ENCODE measurements around the gene C9orf50.

The C9orf50 gene

DNA sequence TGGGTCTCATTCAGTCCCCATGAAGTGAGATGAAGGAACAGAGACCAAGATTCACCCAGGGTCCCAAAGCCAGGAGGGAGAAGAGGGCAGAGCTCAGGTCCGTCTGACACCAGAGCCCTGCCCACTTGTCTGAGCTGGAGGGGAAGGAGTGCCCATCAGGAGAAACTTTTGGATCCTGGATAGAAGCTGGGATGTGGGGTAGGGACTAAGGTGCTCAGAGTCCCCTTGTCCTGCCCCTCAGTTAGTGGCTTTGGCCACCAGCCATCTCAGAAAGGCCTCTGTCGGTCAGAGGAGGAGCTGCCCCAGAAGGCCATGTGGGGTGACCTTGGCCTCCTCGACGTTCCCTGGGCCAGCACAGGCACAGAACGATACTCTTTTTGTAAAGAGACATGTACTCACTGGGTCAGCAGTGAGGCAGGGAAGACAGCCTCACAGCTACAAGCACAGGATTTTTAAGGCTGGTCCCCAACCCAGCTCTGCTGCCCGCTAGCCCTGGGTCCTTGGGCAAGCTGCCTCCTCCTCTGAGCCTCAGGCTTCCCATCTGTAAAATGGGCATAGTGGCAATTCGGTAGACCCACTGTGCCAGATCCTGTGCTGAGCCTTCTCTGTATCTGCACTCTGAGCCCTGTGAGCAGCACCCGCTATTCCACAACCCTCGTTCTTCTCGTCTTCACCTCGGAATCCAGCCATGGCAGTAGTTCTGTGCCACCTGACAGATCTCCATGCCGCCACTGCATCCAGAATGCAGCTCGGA, 49.4 kb downstream of the C9orf50 start:
- no peak for TF ChIP-seq ZFX (IDR thresholded peaks at IDR 0.05; ENCODE audit: borderline replicate concordance)
- TF ChIP-seq, protein P1, sequence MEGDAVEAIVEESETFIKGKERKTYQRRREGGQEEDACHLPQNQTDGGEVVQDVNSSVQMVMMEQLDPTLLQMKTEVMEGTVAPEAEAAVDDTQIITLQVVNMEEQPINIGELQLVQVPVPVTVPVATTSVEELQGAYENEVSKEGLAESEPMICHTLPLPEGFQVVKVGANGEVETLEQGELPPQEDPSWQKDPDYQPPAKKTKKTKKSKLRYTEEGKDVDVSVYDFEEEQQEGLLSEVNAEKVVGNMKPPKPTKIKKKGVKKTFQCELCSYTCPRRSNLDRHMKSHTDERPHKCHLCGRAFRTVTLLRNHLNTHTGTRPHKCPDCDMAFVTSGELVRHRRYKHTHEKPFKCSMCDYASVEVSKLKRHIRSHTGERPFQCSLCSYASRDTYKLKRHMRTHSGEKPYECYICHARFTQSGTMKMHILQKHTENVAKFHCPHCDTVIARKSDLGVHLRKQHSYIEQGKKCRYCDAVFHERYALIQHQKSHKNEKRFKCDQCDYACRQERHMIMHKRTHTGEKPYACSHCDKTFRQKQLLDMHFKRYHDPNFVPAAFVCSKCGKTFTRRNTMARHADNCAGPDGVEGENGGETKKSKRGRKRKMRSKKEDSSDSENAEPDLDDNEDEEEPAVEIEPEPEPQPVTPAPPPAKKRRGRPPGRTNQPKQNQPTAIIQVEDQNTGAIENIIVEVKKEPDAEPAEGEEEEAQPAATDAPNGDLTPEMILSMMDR (IDR thresholded peaks at IDR 0.05) = no peak
- no peak overlapping the region for H3K27ac ChIP-seq

DNA sequence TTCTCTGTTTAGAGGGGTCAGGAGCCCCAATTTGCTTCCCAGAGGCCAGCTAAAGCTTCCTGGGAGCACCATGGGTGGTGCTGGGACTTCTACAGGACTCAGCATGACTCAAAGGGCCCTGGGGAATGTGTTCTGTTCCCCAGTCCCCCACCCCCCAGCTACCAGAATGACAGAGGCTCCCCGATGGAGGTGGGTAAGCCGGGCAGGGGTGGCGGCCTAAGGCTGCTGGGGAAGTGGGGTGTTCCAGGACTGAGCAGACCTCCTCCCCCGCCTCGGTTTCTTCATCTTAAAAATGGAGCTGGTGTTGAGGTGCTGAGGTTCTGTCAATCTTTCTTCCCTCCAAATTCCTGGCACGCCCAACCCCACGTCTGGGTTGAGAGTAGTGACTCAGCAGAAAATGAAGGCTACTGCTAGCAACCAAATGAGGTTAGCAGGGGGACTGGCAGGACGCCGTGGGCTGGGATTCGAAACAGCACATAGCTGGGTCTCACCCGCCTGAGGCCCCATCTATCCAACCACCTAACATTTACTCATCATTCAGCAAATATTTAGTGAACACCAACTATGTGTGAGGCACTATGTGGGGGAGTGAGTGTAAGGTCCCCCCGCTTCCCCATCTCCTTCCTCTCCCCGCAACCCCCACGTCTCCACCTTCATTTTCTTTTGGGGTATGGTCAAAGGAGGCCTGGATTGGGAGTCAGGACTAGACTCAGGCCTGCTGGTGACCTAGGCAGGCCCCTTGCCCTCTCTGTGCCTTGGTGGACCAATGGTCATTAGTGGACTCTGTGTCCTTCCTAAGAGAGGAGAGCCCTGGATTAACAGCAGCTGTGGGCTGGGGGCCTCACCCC, 50.2 kb downstream of the C9orf50 start:
- TF ChIP-seq ZFX (IDR thresholded peaks at IDR 0.05; ENCODE audit: borderline replicate concordance) = no peak
- TF ChIP-seq, protein P1 (IDR thresholded peaks at IDR 0.05) = no peak
- H3K27ac ChIP-seq = no peak overlapping the region; the same call in 1 of the 2 replicates

DNA sequence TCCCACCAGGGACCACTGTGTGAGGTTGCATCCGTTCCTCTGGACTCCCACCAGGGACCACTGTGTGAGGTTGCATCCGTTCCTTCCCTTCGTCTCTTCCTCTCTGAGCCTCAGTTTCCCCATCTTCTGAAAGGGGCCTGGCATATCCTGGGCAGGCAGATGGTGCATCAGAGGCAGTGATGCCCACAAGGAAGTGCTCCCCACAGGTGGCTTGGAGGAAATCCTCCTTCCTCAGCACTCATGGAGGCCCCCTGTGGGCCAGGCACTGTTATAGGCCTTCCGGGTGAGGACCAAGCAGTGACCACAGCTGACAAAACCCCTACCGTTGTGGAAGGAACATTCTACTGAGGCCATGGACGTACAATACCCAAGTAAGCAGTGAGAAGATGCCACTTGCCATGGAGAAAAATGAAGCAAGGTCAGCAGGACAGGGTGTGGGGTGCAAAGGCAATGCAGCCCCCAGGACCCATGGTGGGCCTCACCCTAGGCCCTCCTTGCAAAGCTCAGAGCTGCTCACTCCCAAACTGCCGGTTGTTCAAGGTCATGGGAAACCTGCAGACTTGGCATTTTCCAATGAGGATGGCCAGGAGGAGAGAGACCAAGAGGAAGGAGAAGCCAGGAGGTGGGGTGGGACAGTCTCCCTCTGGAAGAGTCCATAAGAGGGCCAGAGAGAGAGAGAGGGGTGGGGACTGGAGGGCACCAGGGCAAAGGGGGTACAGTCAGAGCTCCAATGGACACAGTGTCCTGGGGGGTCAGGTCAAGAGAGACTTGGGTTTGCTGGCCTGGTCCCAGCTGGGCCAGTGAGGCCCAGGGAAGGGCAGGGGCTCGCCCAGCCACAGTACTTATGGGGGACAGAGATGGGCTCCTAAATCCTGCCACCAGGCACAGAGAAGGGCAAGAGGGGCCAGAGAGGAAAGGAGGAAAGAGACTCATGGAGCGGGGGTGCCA, 51.1 kb downstream of the C9orf50 start:
- TF ChIP-seq, protein P1 (IDR thresholded peaks at IDR 0.05) = peak; percentile 37; the same call in 1 of the 2 replicates
- no peak for TF ChIP-seq ZFX (IDR thresholded peaks at IDR 0.05; ENCODE audit: borderline replicate concordance)
- peak overlapping the region; percentile 54; the same call in 1 of the 2 replicates for H3K27ac ChIP-seq

DNA sequence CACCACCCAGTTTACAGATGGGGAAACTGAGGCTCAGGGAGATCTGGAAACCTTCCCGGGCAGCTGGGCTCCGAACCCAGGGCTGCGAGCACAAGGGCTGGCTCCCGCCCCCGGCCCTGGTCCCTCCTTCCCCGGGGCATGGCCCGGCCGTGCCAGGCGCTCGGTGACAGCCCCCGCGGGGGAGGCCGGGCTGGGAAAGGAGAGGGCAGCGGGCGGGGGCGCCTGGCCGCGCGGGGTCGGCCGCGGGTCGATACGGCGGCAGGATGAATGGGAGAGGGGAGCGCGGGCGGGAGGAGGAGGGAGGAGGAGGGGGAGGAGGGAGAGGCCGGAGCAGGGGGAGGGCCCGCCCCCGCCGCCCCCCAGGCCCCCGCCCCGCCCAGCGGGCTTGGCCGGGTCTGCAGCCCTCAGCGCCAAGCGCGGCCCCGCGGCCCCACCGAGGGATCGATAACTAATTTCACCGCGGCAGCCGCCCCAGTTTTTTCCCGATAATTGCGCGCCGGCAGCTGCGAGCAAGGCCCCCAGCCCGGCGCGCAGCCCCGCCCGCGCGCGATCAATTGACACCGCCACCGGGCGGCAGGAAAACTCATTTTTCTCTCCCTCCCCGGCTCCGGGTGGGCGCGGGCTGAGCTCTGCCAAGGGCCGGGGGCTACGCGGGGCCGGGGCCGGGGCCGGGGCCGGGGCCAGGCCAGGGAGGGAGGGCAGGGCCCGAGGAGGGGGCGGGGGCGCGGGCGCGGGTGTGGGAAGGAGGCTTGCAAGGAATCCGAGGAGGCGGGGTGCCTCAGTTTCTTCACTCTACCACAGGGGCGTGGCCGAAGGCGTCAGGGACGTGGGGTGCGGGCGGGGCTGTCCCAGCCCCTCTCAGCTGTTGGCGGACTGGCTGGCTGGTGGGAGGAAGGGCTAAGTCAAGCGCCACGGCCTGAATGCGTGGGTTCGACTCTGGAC, 52.1 kb downstream of the C9orf50 start:
- H3K27ac ChIP-seq = peak overlapping the region; percentile 54
- TF ChIP-seq, protein P1 (IDR thresholded peaks at IDR 0.05) = no peak
- TF ChIP-seq ZFX (IDR thresholded peaks at IDR 0.05; ENCODE audit: borderline replicate concordance) = no peak

DNA sequence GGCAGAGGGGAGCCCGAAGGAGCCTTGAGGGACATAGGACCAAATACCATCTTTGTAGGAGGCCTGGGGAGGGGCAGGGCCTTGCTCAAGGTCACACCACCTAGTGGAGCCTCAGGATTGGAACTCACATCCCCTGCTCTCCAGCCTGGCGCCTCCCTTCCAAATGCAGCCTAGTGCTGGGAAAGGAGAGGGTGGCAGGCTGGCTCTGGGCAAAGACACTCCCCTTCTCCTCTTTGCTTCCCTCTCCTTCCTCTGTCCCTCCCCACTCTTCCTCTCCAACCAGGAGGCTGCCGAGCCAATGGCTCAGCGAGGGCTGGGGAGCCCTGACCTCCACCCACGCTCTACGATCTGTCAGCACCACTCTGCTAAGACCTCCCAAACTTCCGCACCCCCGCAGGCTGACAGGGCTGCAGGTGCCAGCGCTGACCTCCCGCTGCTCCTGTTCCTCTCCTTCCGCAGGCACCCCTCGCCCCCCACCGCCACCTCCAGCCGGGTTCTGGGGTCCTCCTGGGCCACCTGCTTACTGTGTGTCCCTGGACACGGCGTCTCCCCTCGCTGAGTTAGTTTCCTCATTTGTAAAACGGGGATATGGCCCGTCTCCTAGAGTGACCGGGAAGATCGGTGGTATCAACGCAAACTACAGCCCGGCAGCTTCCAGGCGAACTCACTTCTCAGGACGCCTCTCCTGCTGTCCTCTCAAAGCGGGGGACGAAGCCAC, 52.9 kb downstream of the C9orf50 start:
- H3K27ac ChIP-seq = peak overlapping the region; percentile 54
- TF ChIP-seq, protein P1 (IDR thresholded peaks at IDR 0.05) = no peak

All from 22Rv1 (cell line).